Esophagus squamous epithelium (tissue), 4 donors: ENCODE results near the gene PLBD1.

Experiments
- CTCF ChIP-seq, 6 experiments: fragments of 450-650 bp in 4 of 6; fragments of 200-600 bp in 2 of 6; sonication (generic) in 2 of 6; IDR thresholded peaks; one replicate each; pipeline ENCODE4 v1.5.1; 2016 to 2019; ENCODE audit warnings: antibody characterized with exemption in 6 of 6, mild to moderate bottlenecking in 4 of 6, moderate library complexity in 4 of 6
- POLR2A ChIP-seq, 4 donors: fragments of 450-650 bp; IDR thresholded peaks; one replicate each; pipeline ENCODE4 v1.6.1; 2017; ENCODE audit warnings: antibody characterized with exemption in 4 of 4, mild to moderate bottlenecking in 4 of 4, moderate library complexity in 3 of 4

- TF ChIP-seq POLR2A (IDR thresholded peaks at IDR 0.05) (no peak), CTCF (IDR thresholded peaks at IDR 0.05) (no peak)
Observed at GRCh38 chr12:14597480-14597879, 29.8 kb upstream of the PLBD1 start.
